Activated CD4-positive, alpha-beta T cell treated with anti-CD3 and anti-CD28 coated beads for 36 hours (primary cell): ENCODE measurements around the gene ADGRF3. TPM values are rescaled to one million over a fixed set of nuclear protein-coding genes. Genes with fewer than 3 reads are reported as not detected.
"Not testable (repeated sequence)": the region's sequence is repeated elsewhere in the genome, so short reads cannot be mapped to it uniquely, and the experiment has no call there.

ENCODE experiments used
- ATAC-seq: fragments of 200-7000 bp; cut with Tn5 transposase; one replicate; pipeline ENCODE4 v1.10.0; 2021; ENCODE audit warnings: mild to moderate bottlenecking, moderate library complexity
- CTCF ChIA-PET: fragments of 350-600 bp; sonication (Branson Sonifier 250); formaldehyde crosslinking; loops from one replicate; lab custom pipeline; 2021; ENCODE audit warnings: antibody characterized with exemption; lab: Charles Lee
- POLR2A ChIA-PET: fragments of 350-600 bp; sonication (Branson Sonifier 250); formaldehyde crosslinking; loops from one replicate; lab custom pipeline; 2021; ENCODE audit warnings: antibody characterized with exemption, inconsistent platforms; lab: Charles Lee
- DNase-seq: peaks from one replicate; pipeline ENCODE4 v3.0.0-alpha.2; 2020
- H3K27ac Mint-ChIP-seq: one replicate; pipeline ENCODE4 v1.8.0; 2021; ENCODE audit warnings: mixed read lengths
- H3K27me3 Mint-ChIP-seq: one replicate; pipeline ENCODE4 v1.8.0; 2021; ENCODE audit warnings: mixed read lengths
- H3K36me3 Mint-ChIP-seq: one replicate; pipeline ENCODE4 v1.8.0; 2021; ENCODE audit warnings: low read depth, mixed read lengths
- H3K4me1 Mint-ChIP-seq: one replicate; pipeline ENCODE4 v1.8.0; 2021; ENCODE audit warnings: mixed read lengths
- H3K4me3 Mint-ChIP-seq: one replicate; pipeline ENCODE4 v1.8.0; 2021; ENCODE audit warnings: mild to moderate bottlenecking, moderate library complexity, mixed read lengths
- H3K9me3 Mint-ChIP-seq: one replicate; pipeline ENCODE4 v1.8.0; 2021; ENCODE audit warnings: low read depth, mixed read lengths
- intact Hi-C, 2 experiments: fragments of 100-400 bp; cut with DNase I in 1 of 2; cut with micrococcal nuclease in 1 of 2; formaldehyde crosslinking; loops; one replicate each; pipeline versions ENCODE4 v1.14.2 to v1.15.1; 2022 to 2024; cut with DNase I, micrococcal nuclease
- total RNA-seq, 2 experiments: library from RNA; stranded (reverse); gene quantifications; one replicate each; pipeline ENCODE4 v1.2.3, GENCODE V29; 2021

ADGRF3 gene
- total RNA-seq: 1 to 10 TPM; 3.1 to 4.1 TPM

DNA sequence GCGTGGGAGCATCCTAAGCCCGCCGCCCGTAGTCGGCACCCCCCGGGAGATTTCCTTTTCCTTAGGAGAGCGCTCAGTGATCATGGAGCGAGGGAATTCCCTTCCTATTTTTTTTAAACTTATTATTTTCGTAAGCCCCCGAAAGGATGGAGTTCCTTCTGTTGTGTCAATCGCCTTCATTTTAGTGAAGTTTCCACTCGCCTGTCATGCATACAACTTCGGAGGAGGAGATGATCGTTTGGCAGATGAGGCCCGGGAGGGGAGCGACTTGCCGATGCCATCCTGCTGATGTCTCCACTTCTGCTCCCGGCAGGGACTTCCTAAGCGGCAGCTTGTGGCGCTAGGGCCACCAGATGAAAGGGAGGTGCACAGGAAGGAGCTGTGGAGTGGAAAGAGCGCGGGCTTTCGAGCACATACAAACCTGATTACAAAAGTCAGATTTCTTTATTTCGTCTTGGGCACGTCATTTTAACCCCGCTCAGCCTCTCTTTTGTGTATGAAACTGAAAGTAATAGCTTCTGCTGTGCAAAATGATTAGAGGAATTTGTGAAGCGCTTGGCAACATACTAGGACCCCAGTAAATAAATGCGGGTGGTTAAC, at the start of gene ADGRF3:
Gene ADGRF3, minus strand, starts transcription at position 336 of the 600 bp plus-strand sequence. CDS start 555 bp downstream, outside the sequence.
- peak; percentile 28 for ATAC-seq
- Mint-ChIP-seq H3K4me1 (peaks cover 41% of the 10 kb centered on the region), H3K36me3 (peaks cover 25% of the 10 kb centered on the region), H3K9me3 (no peaks in the 10 kb centered on the region), H3K27ac (peak within 1 kb of the TSS; percentile 98), H3K27me3 (no peaks in the 10 kb centered on the region), H3K4me3 (peak within 1 kb of the TSS; percentile 91)
- intact Hi-C loops: loop anchor here (1.0 to 5.0 kb wide), 16 partner anchors 44 to 1010 kb away; partner anchors contain the start of genes AGBL5 (in 1 of the 2), CAD (in 1 of the 2), CENPA (in 1 of the 2) and GAREM2 (in 1 of the 2)
- POLR2A ChIA-PET: interaction anchor here (1.0 to 3.1 kb wide), 3 partner anchors 9 to 468 kb away, joined by 3 to 23 read pairs (median 19); partner anchors contain the start of genes HADHA and HADHB
- DNase-seq: peak; percentile 81
- CTCF ChIA-PET: interaction anchor here (0.6 to 1.7 kb wide), 4 partner anchors 8 to 163 kb away, joined by 3 to 8 read pairs (median 6); partner anchors contain the start of gene HADHA

GRCh38 chr2:26395394-26395793, 48.8 kb upstream of the ADGRF3 start:
- H3K4me1 Mint-ChIP-seq: peaks cover 20% of the 10 kb centered on the region
- no peak overlapping the region for H3K27ac Mint-ChIP-seq
- H3K27me3 Mint-ChIP-seq: no peaks in the 10 kb centered on the region
- no peak overlapping the region for H3K4me3 Mint-ChIP-seq
- peaks cover 10% of the 10 kb centered on the region for H3K36me3 Mint-ChIP-seq
- ATAC-seq: no peak
- CTCF ChIA-PET: interaction anchor here (1.7 kb wide), 1 partner anchor 14 kb away, joined by 5 read pairs; no protein-coding TSS in a partner anchor
- intact Hi-C loops: loop anchor here in 1 of 2 experiments (5.0 kb wide), 1 partner anchor 38 kb away; no protein-coding TSS in a partner anchor
- POLR2A ChIA-PET: no interaction called here
- no peak for DNase-seq
- no peaks in the 10 kb centered on the region for H3K9me3 Mint-ChIP-seq

GRCh38 chr2:26394694-26395093, 48.1 kb upstream of the ADGRF3 start:
- intact Hi-C loops: loop anchor here in 1 of 2 experiments (5.0 kb wide), 1 partner anchor 37 kb away; no protein-coding TSS in a partner anchor
- POLR2A ChIA-PET: interaction anchor here (0.7 kb wide), 1 partner anchor 1421 kb away, joined by 9 read pairs; no protein-coding TSS in a partner anchor

DNA sequence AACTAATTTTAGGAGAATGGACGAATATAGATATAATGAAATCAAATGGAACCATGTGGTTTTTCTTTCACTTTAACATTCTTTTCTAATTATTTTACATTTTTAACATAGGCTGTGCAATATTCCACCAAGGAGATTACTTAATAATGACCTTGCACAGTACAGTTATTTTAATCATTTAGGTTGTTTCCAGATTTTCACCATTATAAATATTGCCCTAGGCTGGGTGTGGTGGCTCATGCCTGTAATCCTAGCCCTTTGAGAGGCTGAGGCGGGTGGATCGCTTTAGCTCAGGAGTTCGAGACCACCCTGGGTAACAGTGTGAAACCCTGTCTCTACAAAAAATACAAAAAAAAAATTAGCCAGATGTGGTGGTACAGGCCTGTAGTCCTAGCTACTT, 40.6 kb upstream of the ADGRF3 start:
- ChIA-PET CTCF (no interaction called here), POLR2A (interaction anchor here (0.6 kb wide), 1 partner anchor 79 kb away, joined by 3 read pairs; no protein-coding TSS in a partner anchor)
- ATAC-seq (no peak), DNase-seq (no peak)
- peaks cover 8% of the 10 kb centered on the region for H3K4me1 Mint-ChIP-seq
- no peak overlapping the region for H3K27ac Mint-ChIP-seq
- H3K9me3 Mint-ChIP-seq: no peaks in the 10 kb centered on the region
- H3K4me3 Mint-ChIP-seq: no peak overlapping the region
- intact Hi-C loops: no loop called here
- H3K36me3 Mint-ChIP-seq: peaks cover 46% of the 10 kb centered on the region
- H3K27me3 Mint-ChIP-seq: no peaks in the 10 kb centered on the region

More at GRCh38 chr2:26394694-26395093, 48.1 kb upstream of the ADGRF3 start:
- no peak overlapping the region for H3K27ac Mint-ChIP-seq
- CTCF ChIA-PET: interaction anchor here (1.7 kb wide), 1 partner anchor 15 kb away, joined by 5 read pairs; no protein-coding TSS in a partner anchor
- ATAC-seq (no peak), DNase-seq (no peak)
- H3K9me3 Mint-ChIP-seq: no peaks in the 10 kb centered on the region
- no peak overlapping the region for H3K4me3 Mint-ChIP-seq
- H3K36me3 Mint-ChIP-seq: peaks cover 15% of the 10 kb centered on the region
- H3K27me3 Mint-ChIP-seq: no peaks in the 10 kb centered on the region
- peaks cover 20% of the 10 kb centered on the region for H3K4me1 Mint-ChIP-seq

GRCh38 chr2:26384597-26384996, 38.0 kb upstream of the ADGRF3 start:
- intact Hi-C loops: no loop called here
- Mint-ChIP-seq H3K9me3 (no peaks in the 10 kb centered on the region), H3K36me3 (peaks cover 46% of the 10 kb centered on the region), H3K27me3 (no peaks in the 10 kb centered on the region), H3K4me3 (no peak overlapping the region), H3K4me1 (peaks cover 5% of the 10 kb centered on the region), H3K27ac (no peak overlapping the region)
- ATAC-seq (no peak), DNase-seq (no peak)
- ChIA-PET CTCF (interaction anchor here (1.7 kb wide), 1 partner anchor 9 kb away, joined by 4 read pairs; no protein-coding TSS in a partner anchor), POLR2A (no interaction called here)

- DNase-seq (no peak), ATAC-seq (no peak)
- peaks cover 5% of the 10 kb centered on the region for H3K4me1 Mint-ChIP-seq
- peak overlapping the region; percentile 10 for H3K27ac Mint-ChIP-seq
- POLR2A ChIA-PET: no interaction called here
- CTCF ChIA-PET: interaction anchor here (0.6 to 1.7 kb wide), 2 partner anchors 9 to 1757 kb away, joined by 3 to 4 read pairs; no protein-coding TSS in a partner anchor
- no peaks in the 10 kb centered on the region for H3K27me3 Mint-ChIP-seq
- H3K9me3 Mint-ChIP-seq: no peaks in the 10 kb centered on the region
- H3K4me3 Mint-ChIP-seq: no peak overlapping the region
- intact Hi-C loops: no loop called here
- peaks cover 43% of the 10 kb centered on the region for H3K36me3 Mint-ChIP-seq
These were observed 37.6 kb upstream of the ADGRF3 start for GRCh38 chr2:26384183-26384582.

DNA sequence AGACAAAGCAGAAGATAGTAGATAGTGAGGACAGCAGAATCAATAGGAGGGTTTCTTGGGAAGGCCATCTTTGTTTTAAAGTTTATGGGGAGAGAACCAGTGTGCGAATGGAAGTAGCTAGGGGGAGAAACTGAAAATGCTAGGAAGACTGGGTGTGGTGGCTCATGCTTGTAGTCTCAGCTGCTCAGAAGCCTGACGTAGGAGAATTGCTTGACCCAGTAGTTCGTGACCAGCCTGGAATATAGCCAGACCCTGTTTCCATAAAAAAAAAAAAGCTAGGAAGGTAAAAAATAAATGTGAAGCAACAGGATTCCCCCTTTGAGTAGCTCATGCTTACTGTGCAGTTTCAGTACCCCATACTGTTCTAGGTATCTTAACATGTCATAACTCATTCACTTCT, 36.0 kb upstream of the ADGRF3 start:
- H3K9me3 Mint-ChIP-seq: no peaks in the 10 kb centered on the region
- DNase-seq (no peak), ATAC-seq (no peak)
- no peak overlapping the region for H3K27ac Mint-ChIP-seq
- H3K4me3 Mint-ChIP-seq: no peak overlapping the region
- peaks cover 48% of the 10 kb centered on the region for H3K36me3 Mint-ChIP-seq
- no peaks in the 10 kb centered on the region for H3K27me3 Mint-ChIP-seq
- intact Hi-C loops: no loop called here
- ChIA-PET POLR2A (no interaction called here), CTCF (interaction anchor here (0.8 to 1.1 kb wide), 2 partner anchors 24 to 149 kb away, joined by 3 read pairs; no protein-coding TSS in a partner anchor)
- H3K4me1 Mint-ChIP-seq: peaks cover 5% of the 10 kb centered on the region

DNA sequence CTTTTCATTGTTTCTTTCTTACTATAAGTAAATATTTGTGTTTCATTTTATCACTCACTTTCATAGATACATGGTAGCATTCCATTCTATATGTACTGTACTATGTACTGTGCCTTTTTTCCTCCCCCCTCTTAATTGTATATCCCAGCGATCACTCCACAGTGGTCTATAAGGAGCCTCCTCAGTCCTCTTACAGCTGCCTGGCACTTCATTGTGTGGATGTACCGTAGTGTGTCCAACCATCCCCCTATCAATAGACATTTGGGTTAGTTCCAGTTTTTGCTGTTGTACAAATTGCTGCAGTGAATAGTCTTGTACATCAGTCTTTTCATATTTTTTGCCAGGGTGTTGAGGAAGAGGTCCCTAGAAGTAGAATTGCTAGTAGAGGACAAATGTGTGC, 33.7 kb upstream of the ADGRF3 start:
- ATAC-seq (no peak), DNase-seq (no peak)
- H3K27ac Mint-ChIP-seq: no peak overlapping the region
- no peaks in the 10 kb centered on the region for H3K9me3 Mint-ChIP-seq
- POLR2A ChIA-PET: no interaction called here
- peaks cover 12% of the 10 kb centered on the region for H3K4me1 Mint-ChIP-seq
- intact Hi-C loops: no loop called here
- H3K4me3 Mint-ChIP-seq: no peak overlapping the region
- H3K27me3 Mint-ChIP-seq: no peaks in the 10 kb centered on the region
- CTCF ChIA-PET: no interaction called here
- peaks cover 55% of the 10 kb centered on the region for H3K36me3 Mint-ChIP-seq

DNA sequence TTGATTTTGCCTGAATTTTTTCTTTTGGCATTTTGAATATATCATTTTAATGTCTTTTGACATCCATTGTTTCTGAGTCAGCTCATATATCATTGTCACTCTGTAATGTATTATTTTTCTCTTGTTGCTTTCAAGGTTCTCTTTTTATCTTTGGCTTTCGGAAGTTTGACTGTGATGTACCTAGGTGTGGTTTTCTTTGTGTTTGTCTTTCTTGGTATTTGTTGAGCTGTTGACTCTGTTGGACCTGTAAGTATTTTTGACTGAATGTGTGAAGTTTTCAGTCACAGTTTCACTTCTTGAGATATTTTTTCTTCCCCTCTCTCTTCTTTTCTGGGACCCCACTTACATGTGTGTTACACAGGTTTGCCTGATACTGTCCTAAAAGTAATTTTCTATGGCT, 30.2 kb upstream of the ADGRF3 start:
- Mint-ChIP-seq H3K9me3 (no peaks in the 10 kb centered on the region), H3K4me1 (peaks cover 7% of the 10 kb centered on the region), H3K36me3 (peaks cover 60% of the 10 kb centered on the region), H3K4me3 (no peak overlapping the region), H3K27ac (peak overlapping the region; percentile 29), H3K27me3 (no peaks in the 10 kb centered on the region)
- POLR2A ChIA-PET: no interaction called here
- CTCF ChIA-PET: no interaction called here
- DNase-seq: no peak
- intact Hi-C loops: no loop called here
- ATAC-seq: no peak

DNA sequence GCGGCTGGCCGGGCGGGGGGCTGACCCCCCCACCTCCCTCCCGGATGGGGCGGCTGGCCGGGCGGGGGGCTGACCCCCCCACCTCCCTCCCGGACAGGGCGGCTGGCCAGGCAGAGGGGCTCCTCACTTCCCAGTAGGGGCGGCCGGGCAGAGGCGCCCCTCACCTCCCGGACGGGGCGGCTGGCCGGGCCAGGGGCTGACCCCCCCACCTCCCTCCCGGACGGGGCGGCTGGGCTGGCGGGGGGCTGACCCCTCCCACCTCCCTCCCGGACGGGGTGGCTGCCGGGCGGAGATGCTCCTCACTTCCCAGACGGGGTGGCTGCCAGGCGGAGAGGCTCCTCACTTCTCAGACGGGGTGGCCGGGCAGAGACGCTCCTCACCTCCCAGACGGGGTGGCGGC, 24.3 kb upstream of the ADGRF3 start:
- POLR2A ChIA-PET, CTCF ChIA-PET, DNase-seq, H3K27me3 Mint-ChIP-seq, ATAC-seq, H3K27ac Mint-ChIP-seq, H3K4me3 Mint-ChIP-seq, H3K9me3 Mint-ChIP-seq, H3K4me1 Mint-ChIP-seq, intact Hi-C loops: not testable (repeated sequence)
- peaks cover 50% of the 10 kb centered on the region for H3K36me3 Mint-ChIP-seq

- H3K36me3 Mint-ChIP-seq: peaks cover 45% of the 10 kb centered on the region
- intact Hi-C loops, H3K9me3 Mint-ChIP-seq, H3K27me3 Mint-ChIP-seq, POLR2A ChIA-PET, CTCF ChIA-PET, H3K4me1 Mint-ChIP-seq, H3K27ac Mint-ChIP-seq, DNase-seq, ATAC-seq, H3K4me3 Mint-ChIP-seq: not testable (repeated sequence)
These were observed 23.1 kb upstream of the ADGRF3 start for GRCh38 chr2:26369664-26370063.
